ENCODE results near the gene ASB4. TPM values are rescaled to one million over a fixed set of nuclear protein-coding genes. Genes with fewer than 3 reads are reported as not detected.

The ASB4 gene
- total RNA-seq, 2 donors from 2014 or later = not detected

DNA sequence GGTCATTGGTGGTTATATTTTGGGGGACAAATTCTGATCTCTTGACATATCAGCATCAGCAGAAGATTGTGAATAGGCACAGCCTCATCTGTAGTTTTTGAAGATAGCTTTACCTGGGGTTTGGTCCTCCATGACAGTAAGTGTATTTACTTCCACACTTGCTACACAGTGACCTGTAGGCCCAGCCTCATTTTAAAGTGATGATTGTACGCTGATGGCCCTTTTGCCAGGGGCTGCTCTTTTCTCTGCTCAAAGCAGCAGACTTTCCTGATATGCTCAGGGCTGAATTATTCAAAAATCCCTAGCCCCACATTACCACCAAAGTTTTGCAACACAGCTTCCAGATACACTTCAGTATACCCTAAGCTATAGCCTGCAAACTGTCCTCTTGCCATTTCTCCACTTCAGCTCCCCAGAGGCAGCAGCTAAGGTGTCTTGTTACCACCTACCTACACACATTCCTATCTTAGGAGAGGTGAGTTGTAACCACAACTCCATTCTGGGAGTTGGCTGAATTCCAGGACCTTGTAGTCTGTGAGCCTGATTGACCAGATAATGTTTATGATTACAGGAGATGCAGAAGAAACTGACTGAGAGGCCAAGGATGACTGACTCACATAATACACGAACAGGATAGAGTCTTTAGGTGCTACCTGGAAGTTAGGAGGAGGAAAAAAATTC is 6.0 kb downstream of the ASB4 start:
- no peaks in the 10 kb centered on the region for H3K36me3 Mint-ChIP-seq (ENCODE audit: low read depth)
- WGBS, 2 experiments (ENCODE audit: insufficient coverage in 1 of 2, insufficient read length in 1 of 2) = 82 to 86% methylated on average over 1 to 2 of the region's 2 CpGs
- peaks cover 4% of the 10 kb centered on the region for H3K4me1 Mint-ChIP-seq
- no peak overlapping the region for H3K27ac Mint-ChIP-seq
- H3K27me3 Mint-ChIP-seq (ENCODE audit: insufficient read depth) = peaks cover 2% of the 10 kb centered on the region
- Histone ChIP-seq H3K36me3 (ENCODE audit: control insufficient read depth, insufficient read depth, low read length) (no peaks in the 10 kb centered on the region), H3K4me3 (ENCODE audit: low read length) (no peak overlapping the region), H3K27me3 (ENCODE audit: control insufficient read depth, insufficient read depth, low read length, poor library complexity, severe bottlenecking) (no peaks in the 10 kb centered on the region), H3K9ac (ENCODE audit: extremely low read depth, low read length, poor library complexity, severe bottlenecking) (no peak overlapping the region), H3K4me1 (ENCODE audit: control insufficient read depth, insufficient read depth, low read length) (no peaks in the 10 kb centered on the region), H3K27ac (ENCODE audit: low read depth, low read length) (no peak overlapping the region), H3K9me3 (ENCODE audit: control insufficient read depth, low read length) (no peaks in the 10 kb centered on the region)
- no peaks in the 10 kb centered on the region for H3K9me3 Mint-ChIP-seq
- TF ChIP-seq, protein P1, sequence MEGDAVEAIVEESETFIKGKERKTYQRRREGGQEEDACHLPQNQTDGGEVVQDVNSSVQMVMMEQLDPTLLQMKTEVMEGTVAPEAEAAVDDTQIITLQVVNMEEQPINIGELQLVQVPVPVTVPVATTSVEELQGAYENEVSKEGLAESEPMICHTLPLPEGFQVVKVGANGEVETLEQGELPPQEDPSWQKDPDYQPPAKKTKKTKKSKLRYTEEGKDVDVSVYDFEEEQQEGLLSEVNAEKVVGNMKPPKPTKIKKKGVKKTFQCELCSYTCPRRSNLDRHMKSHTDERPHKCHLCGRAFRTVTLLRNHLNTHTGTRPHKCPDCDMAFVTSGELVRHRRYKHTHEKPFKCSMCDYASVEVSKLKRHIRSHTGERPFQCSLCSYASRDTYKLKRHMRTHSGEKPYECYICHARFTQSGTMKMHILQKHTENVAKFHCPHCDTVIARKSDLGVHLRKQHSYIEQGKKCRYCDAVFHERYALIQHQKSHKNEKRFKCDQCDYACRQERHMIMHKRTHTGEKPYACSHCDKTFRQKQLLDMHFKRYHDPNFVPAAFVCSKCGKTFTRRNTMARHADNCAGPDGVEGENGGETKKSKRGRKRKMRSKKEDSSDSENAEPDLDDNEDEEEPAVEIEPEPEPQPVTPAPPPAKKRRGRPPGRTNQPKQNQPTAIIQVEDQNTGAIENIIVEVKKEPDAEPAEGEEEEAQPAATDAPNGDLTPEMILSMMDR (conservative IDR thresholded peaks at IDR 0.05) = no peak
- DNase-seq = no peak
- no peak overlapping the region for H3K4me3 Mint-ChIP-seq

DNA sequence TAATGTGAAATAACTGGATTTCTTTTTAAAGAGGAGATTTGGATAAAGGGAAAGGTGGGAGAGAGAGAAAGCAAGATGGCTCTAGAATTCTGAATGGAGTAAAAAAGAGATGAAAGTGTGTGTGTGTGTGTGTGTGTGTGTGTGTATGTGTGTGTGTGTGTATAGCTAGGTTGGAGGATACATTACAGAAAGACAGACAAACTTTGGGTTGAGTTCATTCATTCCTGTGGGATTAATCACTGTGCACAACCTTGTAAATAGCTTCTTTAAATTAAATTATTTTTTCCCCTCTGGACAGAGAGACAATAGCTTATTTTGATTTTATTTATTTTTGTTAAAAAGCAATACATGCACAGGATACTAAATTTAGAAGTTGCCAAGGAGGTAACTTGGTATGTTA is 7.5 kb downstream of the ASB4 start:
- Mint-ChIP-seq H3K9me3 (no peaks in the 10 kb centered on the region), H3K27ac (no peak overlapping the region), H3K27me3 (ENCODE audit: insufficient read depth) (peaks cover 2% of the 10 kb centered on the region), H3K36me3 (ENCODE audit: low read depth) (no peaks in the 10 kb centered on the region), H3K4me1 (peaks cover 4% of the 10 kb centered on the region), H3K4me3 (no peak overlapping the region)
- Histone ChIP-seq H3K9ac (ENCODE audit: extremely low read depth, low read length, poor library complexity, severe bottlenecking) (no peak overlapping the region), H3K4me1 (ENCODE audit: control insufficient read depth, insufficient read depth, low read length) (no peaks in the 10 kb centered on the region), H3K27ac (ENCODE audit: low read depth, low read length) (no peak overlapping the region), H3K4me3 (ENCODE audit: low read length) (no peak overlapping the region), H3K36me3 (ENCODE audit: control insufficient read depth, insufficient read depth, low read length) (no peaks in the 10 kb centered on the region), H3K27me3 (ENCODE audit: control insufficient read depth, insufficient read depth, low read length, poor library complexity, severe bottlenecking) (no peaks in the 10 kb centered on the region), H3K9me3 (ENCODE audit: control insufficient read depth, low read length) (no peaks in the 10 kb centered on the region)
- DNase-seq = no peak
- TF ChIP-seq, protein P1 (conservative IDR thresholded peaks at IDR 0.05) = no peak

DNA sequence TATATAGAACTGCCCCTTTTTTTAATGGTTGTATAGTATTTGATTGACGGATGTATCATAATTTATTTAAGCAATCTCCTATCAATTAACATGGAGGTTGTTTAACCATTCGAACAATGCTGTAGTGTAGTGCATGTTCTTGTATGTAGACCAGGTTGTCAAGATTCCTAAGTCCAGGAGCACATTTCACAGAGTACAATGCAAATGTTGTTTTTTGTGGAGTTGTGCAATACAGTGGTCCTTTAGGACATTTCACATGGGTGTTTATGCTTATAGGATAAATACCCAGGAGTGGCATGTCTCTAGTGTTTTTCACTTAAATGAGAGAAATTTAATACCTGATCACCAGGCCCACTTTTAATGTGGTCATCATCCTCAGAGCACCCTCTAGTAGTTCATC is 8.1 kb downstream of the ASB4 start:
- Histone ChIP-seq H3K4me3 (ENCODE audit: low read length) (no peak overlapping the region), H3K9ac (ENCODE audit: extremely low read depth, low read length, poor library complexity, severe bottlenecking) (no peak overlapping the region), H3K27me3 (ENCODE audit: control insufficient read depth, insufficient read depth, low read length, poor library complexity, severe bottlenecking) (no peaks in the 10 kb centered on the region), H3K4me1 (ENCODE audit: control insufficient read depth, insufficient read depth, low read length) (no peaks in the 10 kb centered on the region), H3K27ac (ENCODE audit: low read depth, low read length) (no peak overlapping the region), H3K9me3 (ENCODE audit: control insufficient read depth, low read length) (no peaks in the 10 kb centered on the region), H3K36me3 (ENCODE audit: control insufficient read depth, insufficient read depth, low read length) (no peaks in the 10 kb centered on the region)
- Mint-ChIP-seq H3K27me3 (ENCODE audit: insufficient read depth) (no peaks in the 10 kb centered on the region), H3K27ac (no peak overlapping the region), H3K36me3 (ENCODE audit: low read depth) (no peaks in the 10 kb centered on the region), H3K9me3 (no peaks in the 10 kb centered on the region), H3K4me1 (peaks cover 4% of the 10 kb centered on the region), H3K4me3 (no peak overlapping the region)
- DNase-seq = no peak
- WGBS, 2 experiments (ENCODE audit: insufficient coverage in 1 of 2, insufficient read length in 1 of 2) = 42 to 83% methylated on average over 1 to 2 of the region's 2 CpGs
- TF ChIP-seq, protein P1 (conservative IDR thresholded peaks at IDR 0.05) = no peak

Measured in endodermal cell (in vitro differentiated cells).